Thyroid gland (tissue), 4 donors: ENCODE data around the gene BUD13.

Source experiments
- CTCF ChIP-seq, 6 experiments: fragments of 200-600 bp in 3 of 6; fragments of 450-650 bp in 3 of 6; sonication (generic) in 3 of 6; IDR thresholded peaks; one replicate each; pipeline ENCODE4 v1.5.1; 2016 to 2019; ENCODE audit warnings: antibody characterized with exemption in 6 of 6, mild to moderate bottlenecking in 2 of 6, inconsistent platforms in 1 of 6, moderate library complexity in 1 of 6
- POLR2A ChIP-seq, 2 donors: fragments of 450-650 bp; IDR thresholded peaks; one replicate each; pipeline ENCODE4 v1.6.1; 2017; ENCODE audit warnings: antibody characterized with exemption in 2 of 2, mild to moderate bottlenecking in 2 of 2, moderate library complexity in 1 of 2

GRCh38 chr11:116790167-116791001 lies 17.6 kb upstream of the BUD13 start:
- no peak for TF ChIP-seq CTCF (IDR thresholded peaks at IDR 0.05)
- TF ChIP-seq POLR2A (IDR thresholded peaks at IDR 0.05), result no peak
